ENCODE measurements around the gene SKI. TPM values are rescaled to one million over a fixed set of nuclear protein-coding genes. Genes with fewer than 3 reads are reported as not detected.
A peak's percentile ranks its signal among the peaks of the same experiment; 100 is the strongest.

Gene SKI
- polyA plus RNA-seq, 4 donors = 45.4 to 62.9 (median 58.6) TPM

GRCh38 chr1:2272686-2273400 is 44.7 kb downstream of the SKI start:
- no peak for DNase-seq (ENCODE audit: low read depth in 4 of 4, low spot score in 2 of 4)

- DNase-seq (ENCODE audit: low read depth in 4 of 4, low spot score in 2 of 4) = no peak
These were observed 45.4 kb downstream of the SKI start for GRCh38 chr1:2273401-2274090.

DNA sequence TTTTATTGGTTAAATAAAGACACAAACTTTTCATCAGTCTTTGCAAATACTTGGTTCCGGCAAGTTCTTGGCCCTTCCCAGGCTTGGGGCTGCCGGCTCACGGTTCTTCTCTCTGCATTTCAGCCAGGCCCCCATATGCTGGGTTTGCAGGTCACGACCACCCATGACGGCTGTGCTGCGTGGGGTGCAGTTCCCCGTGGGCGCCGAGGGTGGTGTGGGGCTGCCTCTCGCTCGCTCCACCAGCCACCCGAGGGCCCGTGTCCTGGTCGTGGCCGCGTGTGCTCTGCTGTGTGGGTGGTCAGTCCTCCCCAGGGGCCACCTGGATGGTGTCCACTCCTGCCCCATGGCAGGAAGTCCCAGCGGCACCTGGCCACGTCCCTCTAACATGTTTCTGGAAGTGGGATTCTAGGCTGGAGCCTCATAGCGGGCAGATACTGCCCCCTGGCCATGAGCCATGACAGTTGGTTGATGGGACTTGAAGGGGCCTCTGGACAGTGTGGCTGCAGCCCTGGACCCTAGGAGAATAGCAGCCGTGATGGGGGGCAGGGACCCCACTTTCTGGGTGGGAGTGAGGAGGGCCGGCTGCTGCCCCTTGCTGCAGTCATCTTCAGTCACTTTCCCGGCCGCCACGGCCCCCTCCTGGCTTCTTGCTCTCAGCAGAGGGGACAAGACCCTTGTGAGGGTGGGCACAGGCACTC is 46.3 kb downstream of the SKI start:
- no peak for DNase-seq (ENCODE audit: low read depth in 4 of 4, low spot score in 2 of 4)

- no peak for DNase-seq (ENCODE audit: low read depth in 4 of 4, low spot score in 2 of 4)
These were observed 46.9 kb downstream of the SKI start for GRCh38 chr1:2274929-2275475.

- DNase-seq (ENCODE audit: low read depth in 4 of 4, low spot score in 2 of 4) = no peak
These were observed 47.8 kb downstream of the SKI start for GRCh38 chr1:2275796-2276536.

GRCh38 chr1:2276803-2277580 is 48.9 kb downstream of the SKI start:
- DNase-seq (ENCODE audit: low read depth in 4 of 4, low spot score in 2 of 4) = no peak

DNA sequence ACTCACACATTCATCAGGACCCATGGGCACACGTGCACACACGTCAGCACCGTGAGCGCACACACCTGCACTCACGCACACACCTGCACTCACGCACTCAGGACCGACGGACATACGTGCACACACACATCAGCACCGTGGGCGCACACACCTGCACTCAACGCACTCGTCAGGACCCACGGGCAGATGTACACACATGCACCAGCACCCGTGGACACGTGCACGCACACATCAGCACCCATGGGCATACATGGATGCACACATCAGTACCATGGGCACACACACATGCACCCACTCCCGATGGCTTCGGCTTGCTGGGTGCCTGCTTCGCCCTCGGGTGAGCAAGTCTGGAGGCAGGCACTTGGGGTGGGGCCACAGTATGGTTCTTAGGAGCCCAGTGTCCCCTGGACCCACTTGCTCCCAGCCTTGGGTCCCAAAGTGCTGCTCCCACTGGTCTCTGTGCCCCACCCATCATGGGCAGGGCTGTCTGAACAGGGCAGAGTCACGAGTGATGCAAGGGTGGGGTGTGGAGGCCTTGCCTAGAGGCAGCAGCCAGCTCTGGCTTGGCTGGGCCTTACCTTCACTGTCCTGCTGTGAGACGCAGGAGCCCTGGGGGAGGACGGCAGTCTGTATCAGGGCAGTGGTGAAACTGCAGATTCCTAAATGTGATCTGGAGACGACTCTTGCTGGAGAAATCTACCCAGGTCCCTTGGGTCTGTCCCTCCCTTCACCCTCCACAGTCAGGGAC is 49.8 kb downstream of the SKI start:
- DNase-seq (ENCODE audit: low read depth in 4 of 4, low spot score in 2 of 4) = no peak

- no peak for DNase-seq (ENCODE audit: low read depth in 4 of 4, low spot score in 2 of 4)
These were observed 50.6 kb downstream of the SKI start for GRCh38 chr1:2278591-2279209.

GRCh38 chr1:2279210-2279639 is 51.1 kb downstream of the SKI start:
- peak; percentile 82 to 94 (median 90) for DNase-seq (ENCODE audit: low read depth in 4 of 4, low spot score in 2 of 4)

- DNase-seq (ENCODE audit: low read depth in 4 of 4, low spot score in 2 of 4) = no peak
These were observed 51.7 kb downstream of the SKI start for GRCh38 chr1:2279817-2280216.

GRCh38 chr1:2282556-2283270 is 54.6 kb downstream of the SKI start:
- no peak for DNase-seq (ENCODE audit: low read depth in 4 of 4, low spot score in 2 of 4)

DNA sequence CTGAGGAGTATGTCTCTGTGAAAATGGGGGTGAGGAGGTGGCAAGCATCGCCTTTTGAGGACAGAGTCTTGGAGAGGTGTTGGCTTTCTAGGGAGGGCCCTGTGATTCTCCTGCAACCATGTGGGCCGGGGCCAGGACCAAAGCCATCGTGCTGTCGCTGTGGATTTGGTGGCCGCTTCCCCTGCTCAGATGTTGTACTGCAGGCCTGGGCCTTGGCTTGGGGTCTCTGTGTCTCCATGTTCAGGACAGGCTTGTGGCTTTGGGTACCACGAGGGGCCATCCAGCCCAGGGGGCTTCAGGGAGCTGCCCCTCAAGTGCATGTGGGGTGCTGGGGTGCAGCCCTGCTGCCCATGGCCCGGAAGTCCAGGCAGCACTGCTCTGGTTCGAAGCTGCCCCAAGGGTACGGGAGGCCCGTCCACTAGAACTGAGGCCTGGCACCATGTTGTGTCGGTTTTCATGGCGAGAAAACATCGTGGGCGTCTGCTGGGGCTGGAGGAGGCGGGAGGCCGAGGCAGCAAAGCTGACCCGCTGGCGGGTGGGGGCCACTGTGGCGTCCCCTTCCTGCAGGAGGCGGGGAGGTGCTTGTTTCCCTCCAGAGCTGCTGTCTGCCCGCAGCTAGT is 55.4 kb downstream of the SKI start:
- DNase-seq (ENCODE audit: low read depth in 4 of 4, low spot score in 2 of 4) = no peak

- no peak for DNase-seq (ENCODE audit: low read depth in 4 of 4, low spot score in 2 of 4)
These were observed 56.1 kb downstream of the SKI start for GRCh38 chr1:2283991-2284895.

GRCh38 chr1:2284932-2285331 is 56.8 kb downstream of the SKI start:
- no peak for DNase-seq (ENCODE audit: low read depth in 4 of 4, low spot score in 2 of 4)

DNA sequence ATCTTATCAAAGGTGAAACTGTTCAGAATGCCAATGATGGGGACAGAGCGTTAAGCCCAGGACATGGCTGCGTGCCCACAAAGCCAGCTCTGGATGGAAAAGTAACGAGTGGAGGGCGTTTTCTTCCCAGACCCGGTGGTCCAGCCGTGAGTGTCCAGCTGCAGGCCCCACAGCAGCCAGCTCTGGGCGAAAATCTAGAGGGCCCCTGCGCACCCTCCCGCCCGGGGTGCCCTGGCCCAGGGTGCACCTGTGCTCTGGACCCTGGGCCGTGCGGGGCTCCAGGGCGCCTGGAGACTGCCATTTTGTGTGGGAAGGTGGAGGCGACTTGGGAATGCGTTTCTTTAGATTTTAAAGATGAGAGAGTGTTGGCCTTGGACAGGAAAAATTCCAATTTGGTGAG is 58.8 kb downstream of the SKI start:
- DNase-seq (ENCODE audit: low read depth in 4 of 4, low spot score in 2 of 4) = no peak

GRCh38 chr1:2287649-2288048 is 59.5 kb downstream of the SKI start:
- DNase-seq (ENCODE audit: low read depth in 4 of 4, low spot score in 2 of 4) = no peak

- DNase-seq (ENCODE audit: low read depth in 4 of 4, low spot score in 2 of 4) = no peak
These were observed 60.2 kb downstream of the SKI start for GRCh38 chr1:2288311-2288710.

Data from left renal cortex interstitium (tissue), 4 donors.